HK-2 (cell line): ENCODE measurements around the gene OTUB1.
"Not testable (repeated sequence)": the region's sequence is repeated elsewhere in the genome, so short reads cannot be mapped to it uniquely, and the experiment has no call there.

Source experiments
- DNase-seq: peaks from one replicate; pipeline ENCODE4 v3.0.0-alpha.2; 2018; ENCODE audit not compliant: unreplicated experiment

OTUB1 gene

DNA sequence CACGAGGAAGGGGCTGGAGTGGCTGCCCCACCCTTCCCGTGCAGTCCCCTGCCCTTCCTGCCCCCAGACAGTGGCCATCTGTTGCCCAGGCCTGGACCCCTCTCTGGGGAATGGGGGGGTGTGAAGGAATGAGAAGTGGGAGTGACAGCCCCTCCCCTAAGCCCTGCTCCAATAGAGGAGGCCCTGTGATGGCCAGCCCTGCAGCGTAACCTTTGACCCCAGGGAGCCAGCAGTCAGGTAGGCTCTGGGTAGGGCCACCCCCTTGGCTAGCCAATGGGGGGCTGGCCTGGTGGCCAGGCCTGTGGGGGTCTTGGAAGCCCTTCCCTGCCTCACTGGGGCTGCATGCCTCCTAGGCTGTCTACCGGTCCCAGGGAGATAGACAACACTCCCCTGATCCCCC is 56.1 kb downstream of the OTUB1 start:
- DNase-seq, result no peak

GRCh38 chr11:64043545-64043944 is 57.3 kb downstream of the OTUB1 start:
- DNase-seq, result no peak

DNA sequence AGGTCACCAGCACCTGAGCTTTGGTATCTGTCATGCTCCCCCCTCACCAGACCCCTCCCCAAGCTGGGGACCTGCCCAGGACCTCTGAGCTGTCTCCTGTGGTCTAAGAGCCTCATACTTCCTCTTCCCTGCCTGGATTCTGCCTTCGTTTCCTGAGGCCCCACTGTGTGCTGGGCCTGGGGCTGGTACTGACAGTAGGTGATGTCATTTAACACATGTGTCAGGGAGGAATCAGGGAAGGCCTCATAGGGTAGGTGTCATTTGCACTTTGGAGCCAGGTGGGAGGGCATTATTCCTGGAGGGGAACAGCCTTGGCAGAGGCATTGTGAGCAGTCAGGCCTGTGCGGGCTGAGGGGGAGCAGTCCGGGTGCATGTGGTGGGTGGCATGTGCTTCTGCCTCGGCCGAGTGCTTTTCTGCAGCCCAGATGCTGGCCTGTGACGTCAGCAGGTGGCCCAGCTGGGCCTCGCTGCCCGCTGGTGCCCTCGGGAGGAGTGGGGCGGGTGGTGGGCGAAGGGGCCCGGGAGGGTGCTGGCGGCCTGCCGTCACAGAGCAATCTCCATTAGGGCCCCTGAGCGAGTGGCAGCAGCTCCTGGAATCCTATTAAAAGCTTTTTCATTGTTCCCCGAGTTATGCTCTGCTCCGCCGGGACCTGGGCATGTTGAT is 58.6 kb downstream of the OTUB1 start:
- no peak for DNase-seq

- DNase-seq, result no peak
These were observed 59.5 kb downstream of the OTUB1 start for GRCh38 chr11:64045700-64046099.

- DNase-seq, result not testable (repeated sequence)
These were observed 61.1 kb downstream of the OTUB1 start for GRCh38 chr11:64047373-64047772.
